D721Med (cell line): Measurements from ENCODE around the gene CRYGC.
A peak's percentile ranks its signal among the peaks of the same experiment; 100 is the strongest.
"Not testable (repeated sequence)": the region's sequence is repeated elsewhere in the genome, so short reads cannot be mapped to it uniquely, and the experiment has no call there.

Source experiments
- DNase-seq: peaks from one replicate; pipeline ENCODE4 v3.0.0; 2011; ENCODE audit warnings: low spot score; ENCODE audit not compliant: insufficient read length
- FAIRE-seq: peaks from 2 replicates; lab custom pipeline; 2011; peaks lifted over from hg19 to GRCh38; lab: Jason Lieb, UNC
- CTCF ChIP-seq: IDR thresholded peaks from 2 replicates; pipeline ENCODE4 v1.5.1; 2012; ENCODE audit warnings: mild to moderate bottlenecking, control low read depth; ENCODE audit not compliant: insufficient read depth; ENCODE audit errors: missing control alignments

CRYGC gene

GRCh38 chr2:208136716-208137094 lies 7.1 kb upstream of the CRYGC start:
- no peak for TF ChIP-seq CTCF
- FAIRE-seq (no peak), DNase-seq (no peak)

- DNase-seq: no peak
- no peak for TF ChIP-seq CTCF
- FAIRE-seq: no peak
Observed at GRCh38 chr2:208135794-208136715, 6.4 kb upstream of the CRYGC start.

GRCh38 chr2:208134928-208135586 lies 5.4 kb upstream of the CRYGC start:
- FAIRE-seq (no peak), DNase-seq (no peak)
- TF ChIP-seq CTCF: no peak

- no peak for TF ChIP-seq CTCF
- DNase-seq: no peak
- FAIRE-seq: peak; percentile 86
Observed at GRCh38 chr2:208130712-208131110, 1.1 kb upstream of the CRYGC start.

- TF ChIP-seq CTCF: no peak
- DNase-seq (no peak), FAIRE-seq (no peak)
Observed at GRCh38 chr2:208128136-208128535, 1.5 kb downstream of the CRYGC start.

GRCh38 chr2:208127090-208127489 lies 2.5 kb downstream of the CRYGC start:
- FAIRE-seq (no peak), DNase-seq (no peak)
- no peak for TF ChIP-seq CTCF

- no peak for FAIRE-seq
- DNase-seq: no peak
- TF ChIP-seq CTCF: no peak
Observed at GRCh38 chr2:208125251-208125650, 4.4 kb downstream of the CRYGC start.

GRCh38 chr2:208124013-208124715 lies 5.5 kb downstream of the CRYGC start, which contains the start of gene CRYGD:
Gene CRYGD, minus strand, starts transcription at chr2:208124524. Its CDS starts 51 bp downstream, at chr2:208124473.
- DNase-seq, FAIRE-seq: not testable (repeated sequence)
